Gastrocnemius medialis (tissue), 4 donors: Measurements from ENCODE around the gene ADARB2. TPM values are rescaled to one million over a fixed set of nuclear protein-coding genes. Genes with fewer than 3 reads are reported as not detected.

Experiments
- ATAC-seq, 2 donors: fragments of 150-250 bp; one replicate each; pipeline ENCODE4 v1.9.1; 2016
- DNase-seq, 2 donors: peaks; one replicate each; pipeline ENCODE4 v3.0.0-alpha.2; 2019
- H3K27ac ChIP-seq, 4 donors: fragments of 200-600 bp; sonication (generic); 1 replicate in 1 of 4; 2 replicates in 3 of 4; pipeline ENCODE4 v1.5.1; 2016 to 2018; ENCODE audit warnings: mild to moderate bottlenecking in 2 of 4, moderate library complexity in 1 of 4
- H3K27me3 ChIP-seq, 3 donors: fragments of 200-600 bp; sonication (generic) in 2 of 3; 1 replicate in 1 of 3; 2 replicates in 2 of 3; pipeline versions ENCODE4 v1.5.1 to v1.6.0; 2016 to 2019; ENCODE audit warnings: mild to moderate bottlenecking in 1 of 3, moderate library complexity in 1 of 3
- H3K36me3 ChIP-seq, 2 donors: fragments of 200-600 bp; sonication (generic) in 1 of 2; one replicate each; pipeline ENCODE4 v1.5.1; 2017 to 2018
- H3K4me1 ChIP-seq, 2 donors: fragments of 200-600 bp; sonication (generic) in 1 of 2; one replicate each; pipeline ENCODE4 v1.5.1; 2016 to 2017; ENCODE audit warnings: mild to moderate bottlenecking in 2 of 2
- H3K4me3 ChIP-seq, 4 donors: fragments of 200-600 bp; sonication (generic) in 3 of 4; 1 replicate in 1 of 4; 2 replicates in 3 of 4; pipeline ENCODE4 v1.5.1; 2016 to 2019; ENCODE audit warnings: mild to moderate bottlenecking in 2 of 4
- H3K9me3 ChIP-seq, 3 donors: fragments of 200-600 bp; sonication (generic) in 2 of 3; 1 replicate in 1 of 3; 2 replicates in 2 of 3; pipeline ENCODE4 v1.5.1; 2016 to 2019
- CTCF ChIP-seq, 5 experiments: fragments of 450-650 bp in 3 of 5; fragments of 200-600 bp in 2 of 5; sonication (generic) in 2 of 5; IDR thresholded peaks in 4 of 5; conservative IDR thresholded peaks in 1 of 5; 1 replicate in 4 of 5; 2 replicates in 1 of 5; pipeline ENCODE4 v1.5.1; 2016 to 2019; ENCODE audit warnings: antibody characterized with exemption in 5 of 5, mild to moderate bottlenecking in 3 of 5, moderate library complexity in 3 of 5
- POLR2A ChIP-seq, 2 donors: fragments of 450-650 bp; IDR thresholded peaks; one replicate each; pipeline ENCODE4 v1.6.1; 2017; ENCODE audit warnings: antibody characterized with exemption in 2 of 2, mild to moderate bottlenecking in 2 of 2, moderate library complexity in 2 of 2
- in situ Hi-C, 4 donors: fragments of 200-750 bp; cut with MboI; loops; one replicate each; pipeline versions ENCODE4 v1.15.0 to v1.8.0; 2017; ENCODE audit warnings: low sequenced_read_pairs in 4 of 4
- intact Hi-C: fragments of 100-400 bp; cut with DNase I; formaldehyde crosslinking; loops from one replicate; pipeline ENCODE4 v1.15.1; 2023; ENCODE audit warnings: low total_unique reads
- total RNA-seq, 4 donors: library from RNA; depleted of rRNA; stranded (reverse); fragments of >200 nt; gene quantifications; one replicate each; pipeline versions ENCODE4 v1.1.0 to v1.2.3, GENCODE V29; 2016

Gene ADARB2
- total RNA-seq, 4 donors from 2014 or later, result 0.07 to 0.87 (median 0.10) TPM

- no peak overlapping the region for H3K27ac ChIP-seq
- peaks cover 0 to 3% (median 0%) of the 10 kb centered on the region in 3 donors for H3K27me3 ChIP-seq
- no peak for ATAC-seq
- H3K36me3 ChIP-seq, result no peaks in the 10 kb centered on the region
- in situ Hi-C loops, result no loop called here
- no peaks in the 10 kb centered on the region for H3K4me1 ChIP-seq
- no peak for TF ChIP-seq CTCF (IDR thresholded peaks at IDR 0.05 in 4 of 5, conservative IDR thresholded peaks at IDR 0.05 in 1 of 5)
- no peak for TF ChIP-seq POLR2A (IDR thresholded peaks at IDR 0.05)
- no peak overlapping the region for H3K4me3 ChIP-seq
- intact Hi-C loops, result no loop called here
- H3K9me3 ChIP-seq, result no peaks in the 10 kb centered on the region
- DNase-seq, result no peak
These were observed 169.4 kb downstream of the ADARB2 start for GRCh38 chr10:1567742-1568495.

GRCh38 chr10:1567152-1567551, 170.2 kb downstream of the ADARB2 start:
- ATAC-seq, result no peak
- no peaks in the 10 kb centered on the region for H3K36me3 ChIP-seq
- no peak for DNase-seq
- no peaks in the 10 kb centered on the region for H3K9me3 ChIP-seq
- H3K4me1 ChIP-seq, result no peaks in the 10 kb centered on the region
- in situ Hi-C loops, result no loop called here
- no peak for TF ChIP-seq POLR2A (IDR thresholded peaks at IDR 0.05)
- TF ChIP-seq CTCF (IDR thresholded peaks at IDR 0.05 in 4 of 5, conservative IDR thresholded peaks at IDR 0.05 in 1 of 5), result no peak
- intact Hi-C loops, result no loop called here
- no peak overlapping the region for H3K4me3 ChIP-seq
- H3K27ac ChIP-seq, result no peak overlapping the region
- H3K27me3 ChIP-seq, result peaks cover 0 to 4% (median 0%) of the 10 kb centered on the region in 3 donors

- H3K27ac ChIP-seq, result no peak overlapping the region
- ATAC-seq (no peak), DNase-seq (no peak)
- H3K36me3 ChIP-seq, result no peaks in the 10 kb centered on the region
- intact Hi-C loops, result no loop called here
- in situ Hi-C loops, result no loop called here
- TF ChIP-seq CTCF (IDR thresholded peaks at IDR 0.05 in 4 of 5, conservative IDR thresholded peaks at IDR 0.05 in 1 of 5) (no peak), POLR2A (IDR thresholded peaks at IDR 0.05) (no peak)
- peaks cover 0 to 4% (median 0%) of the 10 kb centered on the region in 3 donors for H3K27me3 ChIP-seq
- no peaks in the 10 kb centered on the region for H3K9me3 ChIP-seq
- no peaks in the 10 kb centered on the region for H3K4me1 ChIP-seq
- no peak overlapping the region for H3K4me3 ChIP-seq
These were observed 172.5 kb downstream of the ADARB2 start for GRCh38 chr10:1564791-1565190.

- H3K9me3 ChIP-seq, result no peaks in the 10 kb centered on the region
- ATAC-seq (no peak), DNase-seq (no peak)
- intact Hi-C loops (no loop called here), in situ Hi-C loops (no loop called here)
- no peaks in the 10 kb centered on the region for H3K36me3 ChIP-seq
- no peak overlapping the region for H3K4me3 ChIP-seq
- peaks cover 0 to 4% (median 0%) of the 10 kb centered on the region in 3 donors for H3K27me3 ChIP-seq
- no peak overlapping the region for H3K27ac ChIP-seq
- TF ChIP-seq POLR2A (IDR thresholded peaks at IDR 0.05), result no peak
- TF ChIP-seq CTCF (IDR thresholded peaks at IDR 0.05 in 4 of 5, conservative IDR thresholded peaks at IDR 0.05 in 1 of 5), result no peak
- H3K4me1 ChIP-seq, result no peaks in the 10 kb centered on the region
These were observed 174.3 kb downstream of the ADARB2 start for GRCh38 chr10:1563028-1563427.
